MCF 10A (cell line): ENCODE results near the gene SPEF2. TPM values are rescaled to one million over a fixed set of nuclear protein-coding genes. Genes with fewer than 3 reads are reported as not detected.

Source experiments
- BruUV-seq: library from RNA; stranded (reverse); fragments of 400-500 nt; replicated peaks from 2 replicates; lab custom pipeline; 2021; lab: Mats Ljungman, UMichigan
- CTCF ChIA-PET: fragments of 300-600 bp; sonication (Branson Sonifier 250); formaldehyde crosslinking; extraction: SDS; loops from one replicate; lab custom pipeline; 2021; ENCODE audit warnings: antibody characterized with exemption, inconsistent platforms; lab: Yijun Ruan, JAX
- POLR2A ChIA-PET: fragments of 300-600, 350-650 bp; sonication (Branson Sonifier 250); formaldehyde crosslinking; extraction: SDS; loops from one replicate; lab custom pipeline; 2020; ENCODE audit warnings: antibody characterized with exemption, inconsistent platforms; lab: Yijun Ruan, JAX
- DNase-seq: peaks from one replicate; pipeline ENCODE4 v3.0.0-alpha.2; 2018; ENCODE audit not compliant: unreplicated experiment
- H3K27ac Mint-ChIP-seq: one replicate; pipeline ENCODE4 v1.8.0; 2022; ENCODE audit warnings: mild to moderate bottlenecking, low read depth, mixed read lengths; ENCODE audit not compliant: unreplicated experiment
- H3K27me3 Mint-ChIP-seq: one replicate; pipeline ENCODE4 v1.8.0; 2022; ENCODE audit warnings: mixed read lengths; ENCODE audit not compliant: insufficient read depth, unreplicated experiment
- H3K36me3 Mint-ChIP-seq: one replicate; pipeline ENCODE4 v1.8.0; 2022; ENCODE audit warnings: mild to moderate bottlenecking, moderate library complexity, mixed read lengths; ENCODE audit not compliant: insufficient read depth, unreplicated experiment
- H3K4me1 Mint-ChIP-seq: one replicate; pipeline ENCODE4 v1.8.0; 2022; ENCODE audit warnings: mixed read lengths; ENCODE audit not compliant: insufficient read depth, unreplicated experiment
- H3K4me3 Mint-ChIP-seq: one replicate; pipeline ENCODE4 v1.8.0; 2022; ENCODE audit warnings: mild to moderate bottlenecking, moderate library complexity, mixed read lengths; ENCODE audit not compliant: unreplicated experiment
- H3K9me3 Mint-ChIP-seq: one replicate; pipeline ENCODE4 v1.8.0; 2022; ENCODE audit warnings: mixed read lengths; ENCODE audit not compliant: unreplicated experiment
- intact Hi-C: fragments of 100-400 bp; cut with micrococcal nuclease; formaldehyde crosslinking; loops from 2 replicates; pipeline ENCODE4 v1.14.1; 2022
- total RNA-seq: library from RNA; stranded (reverse); gene quantifications from 2 replicates; pipeline ENCODE4 v1.2.3, GENCODE V29; 2022
- TF ChIP-seq, protein P1 (sequence below): fragments of 200-600 bp; IDR thresholded peaks from one replicate; pipeline ENCODE4 v1.8.0; 2022; ENCODE audit warnings: antibody characterized with exemption, mild to moderate bottlenecking; ENCODE audit not compliant: unreplicated experiment

SPEF2 gene
- total RNA-seq, 1 experiment from 2014 or later, result 5.3 TPM

- H3K4me1 Mint-ChIP-seq, result peaks cover 45% of the 10 kb centered on the region
- peak; percentile 75 for DNase-seq
- H3K27ac Mint-ChIP-seq, result no peak overlapping the region
- no peaks in the 10 kb centered on the region for H3K36me3 Mint-ChIP-seq
- TF ChIP-seq, protein P1, sequence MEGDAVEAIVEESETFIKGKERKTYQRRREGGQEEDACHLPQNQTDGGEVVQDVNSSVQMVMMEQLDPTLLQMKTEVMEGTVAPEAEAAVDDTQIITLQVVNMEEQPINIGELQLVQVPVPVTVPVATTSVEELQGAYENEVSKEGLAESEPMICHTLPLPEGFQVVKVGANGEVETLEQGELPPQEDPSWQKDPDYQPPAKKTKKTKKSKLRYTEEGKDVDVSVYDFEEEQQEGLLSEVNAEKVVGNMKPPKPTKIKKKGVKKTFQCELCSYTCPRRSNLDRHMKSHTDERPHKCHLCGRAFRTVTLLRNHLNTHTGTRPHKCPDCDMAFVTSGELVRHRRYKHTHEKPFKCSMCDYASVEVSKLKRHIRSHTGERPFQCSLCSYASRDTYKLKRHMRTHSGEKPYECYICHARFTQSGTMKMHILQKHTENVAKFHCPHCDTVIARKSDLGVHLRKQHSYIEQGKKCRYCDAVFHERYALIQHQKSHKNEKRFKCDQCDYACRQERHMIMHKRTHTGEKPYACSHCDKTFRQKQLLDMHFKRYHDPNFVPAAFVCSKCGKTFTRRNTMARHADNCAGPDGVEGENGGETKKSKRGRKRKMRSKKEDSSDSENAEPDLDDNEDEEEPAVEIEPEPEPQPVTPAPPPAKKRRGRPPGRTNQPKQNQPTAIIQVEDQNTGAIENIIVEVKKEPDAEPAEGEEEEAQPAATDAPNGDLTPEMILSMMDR, result no peak
- no peaks in the 10 kb centered on the region for H3K27me3 Mint-ChIP-seq
- intact Hi-C loops, result loop anchor here (5.0 kb wide), 1 partner anchor 85 kb away; no protein-coding TSS in a partner anchor
- CTCF ChIA-PET, result interaction anchor here (1.1 to 1.2 kb wide), 2 partner anchors 67 to 85 kb away, joined by 4 to 6 read pairs; no protein-coding TSS in a partner anchor
- no peaks in the 10 kb centered on the region for H3K9me3 Mint-ChIP-seq
- BruUV-seq, result no TSS peak
- POLR2A ChIA-PET, result interaction anchor here (0.6 to 0.9 kb wide), 2 partner anchors 10 to 197 kb away, joined by 3 read pairs; no protein-coding TSS in a partner anchor
- no peak overlapping the region for H3K4me3 Mint-ChIP-seq
These were observed 240.0 kb downstream of the SPEF2 start for GRCh38 chr5:35857606-35858205.

- DNase-seq, result no peak
- intact Hi-C loops, result loop anchor here (5.0 kb wide), 1 partner anchor 87 kb away; no protein-coding TSS in a partner anchor
- Mint-ChIP-seq H3K4me1 (peaks cover 31% of the 10 kb centered on the region), H3K4me3 (no peak overlapping the region), H3K27ac (peak overlapping the region; percentile 10), H3K9me3 (no peaks in the 10 kb centered on the region), H3K27me3 (no peaks in the 10 kb centered on the region), H3K36me3 (no peaks in the 10 kb centered on the region)
- CTCF ChIA-PET, result interaction anchor here (0.6 to 1.1 kb wide), 3 partner anchors 65 to 142 kb away, joined by 3 to 5 read pairs (median 4); no protein-coding TSS in a partner anchor
- POLR2A ChIA-PET, result interaction anchor here (1.0 kb wide), 1 partner anchor 23 kb away, joined by 4 read pairs; no protein-coding TSS in a partner anchor
- TF ChIP-seq, protein P1, result no peak
- no TSS peak for BruUV-seq
These were observed 241.5 kb downstream of the SPEF2 start for GRCh38 chr5:35859101-35859661.

DNA sequence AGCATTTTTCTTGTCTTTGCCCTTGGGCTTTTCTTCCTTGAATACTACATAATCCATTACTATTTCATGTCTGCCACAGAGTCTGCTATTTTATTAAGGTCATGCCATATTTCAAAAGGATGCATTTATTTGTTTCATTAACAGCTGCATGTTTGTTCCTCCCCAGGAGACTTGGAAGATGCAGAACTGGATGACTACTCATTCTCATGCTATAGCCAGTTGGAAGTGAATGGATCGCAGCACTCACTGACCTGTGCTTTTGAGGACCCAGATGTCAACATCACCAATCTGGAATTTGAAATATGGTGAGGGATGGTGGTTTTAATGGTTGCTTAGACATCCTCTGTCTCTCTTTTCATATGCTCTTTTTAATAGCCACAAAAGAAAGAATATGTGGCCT is 243.0 kb downstream of the SPEF2 start:
- peaks cover 17% of the 10 kb centered on the region for H3K4me1 Mint-ChIP-seq
- BruUV-seq, result no TSS peak
- no peak overlapping the region for H3K27ac Mint-ChIP-seq
- intact Hi-C loops, result no loop called here
- DNase-seq, result no peak
- H3K4me3 Mint-ChIP-seq, result no peak overlapping the region
- no peaks in the 10 kb centered on the region for H3K9me3 Mint-ChIP-seq
- CTCF ChIA-PET, result interaction anchor here (0.6 to 0.7 kb wide), 2 partner anchors 18 to 21 kb away, joined by 3 read pairs; no protein-coding TSS in a partner anchor
- no peaks in the 10 kb centered on the region for H3K36me3 Mint-ChIP-seq
- no peaks in the 10 kb centered on the region for H3K27me3 Mint-ChIP-seq
- POLR2A ChIA-PET, result no interaction called here
- TF ChIP-seq, protein P1, result no peak

DNA sequence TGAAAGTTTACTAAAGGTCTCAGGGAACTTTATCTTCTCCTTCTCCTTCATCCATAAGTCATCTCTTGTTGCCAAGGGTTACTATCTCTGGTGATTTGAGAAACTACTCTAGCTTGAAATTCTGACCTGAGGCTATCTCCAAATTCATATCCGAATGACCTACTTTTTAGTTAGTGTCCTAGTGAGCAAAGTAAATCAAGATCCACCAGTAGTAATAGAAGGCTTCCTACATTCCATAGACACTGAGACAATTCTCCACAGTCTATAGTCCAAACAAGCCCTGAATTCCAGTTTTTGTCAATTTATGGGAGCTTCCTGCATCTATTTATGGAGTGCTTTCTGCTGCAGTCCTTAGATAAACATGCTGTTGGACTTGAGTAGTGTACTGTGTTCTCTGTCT is 244.1 kb downstream of the SPEF2 start:
- BruUV-seq, result no TSS peak
- H3K4me1 Mint-ChIP-seq, result peaks cover 14% of the 10 kb centered on the region
- H3K27ac Mint-ChIP-seq, result peak overlapping the region; percentile 39
- POLR2A ChIA-PET, result interaction anchor here (0.6 to 0.8 kb wide), 2 partner anchors 11 to 24 kb away, joined by 3 to 4 read pairs; no protein-coding TSS in a partner anchor
- H3K4me3 Mint-ChIP-seq, result no peak overlapping the region
- DNase-seq, result no peak
- CTCF ChIA-PET, result no interaction called here
- no peaks in the 10 kb centered on the region for H3K27me3 Mint-ChIP-seq
- H3K9me3 Mint-ChIP-seq, result no peaks in the 10 kb centered on the region
- intact Hi-C loops, result no loop called here
- TF ChIP-seq, protein P1, result no peak
- H3K36me3 Mint-ChIP-seq, result no peaks in the 10 kb centered on the region
